ENCODE measurements around the gene SLC35A1. TPM values are rescaled to one million over a fixed set of nuclear protein-coding genes. Genes with fewer than 3 reads are reported as not detected.
A peak's percentile ranks its signal among the peaks of the same experiment; 100 is the strongest.

SLC35A1 gene
- total and polyA plus RNA-seq, 2 of the 4 experiments (the other 2 are of a cell fraction), result 9.7 to 12.4 TPM

DNA sequence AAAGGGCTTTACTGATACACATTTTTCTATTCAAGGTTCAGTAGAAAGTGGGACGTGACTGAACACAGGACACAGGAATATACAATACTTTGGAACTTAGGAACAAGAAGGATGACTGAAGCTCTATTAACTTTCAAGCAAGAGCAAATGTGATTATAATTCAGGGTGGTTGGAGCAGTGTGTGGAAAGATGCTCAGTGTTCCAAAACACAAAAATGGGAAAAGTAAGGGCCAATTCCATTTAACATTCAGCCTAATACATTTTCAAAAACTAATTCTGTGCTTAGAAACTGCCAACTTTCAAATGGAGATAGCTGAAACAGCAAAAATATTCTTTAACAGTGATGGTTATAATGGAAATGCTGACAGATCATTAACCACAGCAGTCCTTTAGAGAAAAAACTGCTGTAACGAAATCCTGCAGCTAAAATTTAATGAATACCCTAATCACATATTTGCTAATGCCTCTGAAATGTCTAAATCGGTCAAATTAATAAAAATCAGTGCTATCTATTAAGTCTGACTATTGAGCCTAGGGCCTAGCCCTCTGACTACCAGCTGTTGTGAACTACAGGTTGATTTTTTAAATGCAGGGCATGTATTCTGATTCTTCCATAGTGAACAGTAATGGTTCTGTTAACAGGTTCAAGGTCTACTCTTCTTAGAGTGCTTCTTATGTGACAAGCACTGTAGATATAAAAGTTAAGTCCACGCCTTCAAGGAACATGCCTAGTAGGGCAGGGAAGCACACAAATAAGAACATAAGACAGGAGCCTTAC lies 71.1 kb downstream of the SLC35A1 start:
- Histone ChIP-seq H2BK5ac (ENCODE audit: low read depth, low read length, poor library complexity, severe bottlenecking) (no peak overlapping the region), H3K9me1 (ENCODE audit: insufficient read depth, low read length) (peaks cover 6% of the 10 kb centered on the region; the same call in 1 of the 2 replicates), H3K79me1 (ENCODE audit: low read depth in 1 of 2, low read length in 2 of 2) (peaks cover 18 to 19% of the 10 kb centered on the region in 2 experiments), H4K91ac (ENCODE audit: insufficient read depth, low read depth, low read length) (no peak overlapping the region), H3K4ac (ENCODE audit: low read depth, low read length) (no peak overlapping the region), H2BK120ac (ENCODE audit: low read depth, low read length) (no peak overlapping the region), H3K23ac (ENCODE audit: low read depth, low read length) (no peak overlapping the region), H3K9me3 (ENCODE audit: control insufficient read depth, insufficient read depth, low read length) (peaks cover 2% of the 10 kb centered on the region), H3K4me3 (ENCODE audit: insufficient read depth, low read depth, low read length) (no peak overlapping the region), H3K27me3 (ENCODE audit: control insufficient read depth, insufficient read depth, low read length) (no peaks in the 10 kb centered on the region), H3K36me3 (ENCODE audit: control insufficient read depth, insufficient read depth, low read length) (peaks cover 46% of the 10 kb centered on the region), H4K8ac (ENCODE audit: low read depth in 2 of 2, low read length in 2 of 2) (no peak overlapping the region), H3K18ac (ENCODE audit: low read depth, low read length) (no peak overlapping the region), H3K14ac (replicated peaks; ENCODE audit: low read depth, low read length) (no peak overlapping the region), H3K56ac (ENCODE audit: extremely low read depth, insufficient read depth, low read length) (no peak overlapping the region), H3K27ac (ENCODE audit: insufficient read depth, low read length) (no peak overlapping the region), H2AK5ac (ENCODE audit: low read depth, low read length) (no peak overlapping the region), H2BK15ac (ENCODE audit: low read depth, low read length) (no peak overlapping the region), H3K9ac (ENCODE audit: low read depth, low read length) (no peak overlapping the region), H2AFZ (replicated peaks; ENCODE audit: low read length, poor library complexity) (no peak overlapping the region), H2AK9ac (replicated peaks; ENCODE audit: low read depth, low read length, poor library complexity) (no peak overlapping the region), H3K4me1 (ENCODE audit: control insufficient read depth, insufficient read depth, low read length) (no peaks in the 10 kb centered on the region), H2BK20ac (ENCODE audit: low read depth, low read length) (no peak overlapping the region), H3K4me2 (ENCODE audit: low read depth, low read length) (no peak overlapping the region), H4K20me1 (ENCODE audit: insufficient read depth, low read length) (no peaks in the 10 kb centered on the region; the same call in 1 of the 2 replicates), H4K5ac (ENCODE audit: low read depth, low read length) (no peak overlapping the region)
- BruUV-seq (replicated peaks), result no TSS peak
- TF ChIP-seq ELK1 (IDR thresholded peaks at IDR 0.05; ENCODE audit: borderline replicate concordance, low read depth, low read length), result no peak
- TF ChIP-seq MAFK (IDR thresholded peaks at IDR 0.05; ENCODE audit: low read depth, low read length), result peak; percentile 46; the same call in 1 of the 2 replicates
- ATAC-seq (ENCODE audit: low read depth), result no peak
- in situ Hi-C loops (cut with MboI; ENCODE audit: low sequenced_read_pairs), result no loop called here
- intact Hi-C loops (cut with micrococcal nuclease), result no loop called here
- no peak for DNase-seq
- dilution Hi-C loops (cut with HindIII; ENCODE audit: low sequenced_read_pairs, unreplicated experiment), result no loop called here
- WGBS, 2 experiments (ENCODE audit: extremely low coverage in 2 of 2, insufficient read length in 1 of 2), result no CpG with 5 or more reads among the region's 4 CpGs
- CTCF ChIA-PET, result no interaction called here
- POLR2A ChIA-PET (ENCODE audit: unreplicated experiment), result no interaction called here

Measured in IMR-90 (cell line).